GM23338 (cell line): ENCODE data around the gene ZNFX1. TPM values are rescaled to one million over a fixed set of nuclear protein-coding genes. Genes with fewer than 3 reads are reported as not detected.

Source experiments
- ATAC-seq: fragments of 200-7000 bp; cut with Tn5 transposase; 3 replicates; pipeline ENCODE4 v1.9.1; 2020
- DNase-seq: peaks from one replicate; pipeline ENCODE4 v3.0.0-alpha.2; 2015; ENCODE audit warnings: low spot score
- H2AFZ ChIP-seq: fragments of 200-600 bp; sonication (generic); 2 replicates; pipeline ENCODE4 v1.8.0; 2016; ENCODE audit warnings: antibody characterized with exemption, mild to moderate bottlenecking, moderate library complexity
- H3F3A ChIP-seq: fragments of 200-600 bp; sonication (generic); replicated peaks from 2 replicates; pipeline ENCODE4 v1.8.0; 2017; ENCODE audit warnings: antibody characterized with exemption, mixed run types, low read depth
- H3K27ac ChIP-seq: fragments of 200-600 bp; sonication (generic); 2 replicates; pipeline ENCODE4 v1.6.1; 2016; ENCODE audit warnings: low read depth
- H3K27me3 ChIP-seq: fragments of 200-600 bp; sonication (generic); 2 replicates; pipeline ENCODE4 v1.8.0; 2016; ENCODE audit warnings: mild to moderate bottlenecking, mixed run types, moderate library complexity; ENCODE audit not compliant: insufficient read depth
- H3K36me3 ChIP-seq: fragments of 200-600 bp; sonication (generic); 2 replicates; pipeline ENCODE4 v1.8.0; 2016; ENCODE audit warnings: mild to moderate bottlenecking; ENCODE audit not compliant: insufficient read depth
- H3K4me1 ChIP-seq: fragments of 200-600 bp; sonication (generic); 2 replicates; pipeline ENCODE4 v1.8.0; 2016; ENCODE audit warnings: mild to moderate bottlenecking, moderate library complexity; ENCODE audit not compliant: insufficient read depth
- H3K4me2 ChIP-seq: fragments of 200-600 bp; sonication (generic); 2 replicates; pipeline ENCODE4 v1.7.1; 2017; ENCODE audit warnings: mixed run types
- H3K4me3 ChIP-seq: fragments of 200-600 bp; sonication (generic); 2 replicates; pipeline ENCODE4 v1.6.1; 2016; ENCODE audit warnings: mixed run types
- H3K79me2 ChIP-seq: fragments of 200-600 bp; sonication (generic); replicated peaks from 2 replicates; pipeline ENCODE4 v1.8.0; 2017; ENCODE audit warnings: mild to moderate bottlenecking; ENCODE audit not compliant: insufficient read depth
- H3K9me2 ChIP-seq: fragments of 200-600 bp; sonication (generic); 2 replicates; pipeline ENCODE4 v1.8.0; 2017; ENCODE audit not compliant: insufficient read depth
- H4K20me1 ChIP-seq: fragments of 200-600 bp; sonication (generic); replicated peaks from 2 replicates; pipeline ENCODE4 v1.8.0; 2017; ENCODE audit warnings: mild to moderate bottlenecking; ENCODE audit not compliant: insufficient read depth
- H3K27ac Mint-ChIP-seq: 2 replicates; pipeline ENCODE4 v1.8.0; 2020; ENCODE audit warnings: inconsistent platforms, mild to moderate bottlenecking, moderate library complexity, mixed read lengths
- H3K27me3 Mint-ChIP-seq: 3 replicates; pipeline ENCODE4 v1.8.0; 2022; ENCODE audit warnings: low read depth, mild to moderate bottlenecking, moderate library complexity, mixed read lengths, inconsistent platforms; ENCODE audit not compliant: insufficient read depth, poor library complexity
- H3K36me3 Mint-ChIP-seq: 3 replicates; pipeline ENCODE4 v1.8.0; 2021; ENCODE audit warnings: low read depth, mild to moderate bottlenecking, inconsistent platforms, moderate library complexity, mixed read lengths
- H3K4me1 Mint-ChIP-seq: 3 replicates; pipeline ENCODE4 v1.8.0; 2020; ENCODE audit warnings: mild to moderate bottlenecking, inconsistent platforms, mixed read lengths
- H3K4me3 Mint-ChIP-seq: 3 replicates; pipeline ENCODE4 v1.8.0; 2021; ENCODE audit warnings: moderate library complexity, mild to moderate bottlenecking, inconsistent platforms, mixed read lengths
- H3K9me3 Mint-ChIP-seq: 3 replicates; pipeline ENCODE4 v1.8.0; 2020; ENCODE audit warnings: moderate library complexity, mild to moderate bottlenecking, inconsistent platforms, mixed read lengths
- CREB1 ChIP-seq: fragments of 250-450 bp; sonication (Bioruptor Pico); IDR thresholded peaks from 2 replicates; pipeline ENCODE4 v1.5.0; 2020; ENCODE audit warnings: low read depth, mild to moderate bottlenecking, moderate library complexity
- EZH2 ChIP-seq: fragments of 200-600 bp; sonication (generic); IDR thresholded peaks from one replicate; pipeline ENCODE4 v1.8.0; 2017; ENCODE audit warnings: antibody characterized with exemption, mild to moderate bottlenecking, low read depth; ENCODE audit not compliant: unreplicated experiment
- EZH2phosphoT487 ChIP-seq: fragments of 200-600 bp; sonication (generic); IDR thresholded peaks from one replicate; pipeline ENCODE4 v1.8.1; 2018; ENCODE audit warnings: antibody characterized with exemption; ENCODE audit not compliant: unreplicated experiment
- JUNB ChIP-seq: IDR thresholded peaks from one replicate; pipeline ENCODE4 v1.6.1; 2016; ENCODE audit warnings: antibody characterized with exemption; ENCODE audit not compliant: unreplicated experiment
- NANOG ChIP-seq: IDR thresholded peaks from 2 replicates; pipeline ENCODE4 v1.6.1; 2016; ENCODE audit warnings: antibody characterized with exemption, borderline replicate concordance
- POLR2AphosphoS5 ChIP-seq: IDR thresholded peaks from 2 replicates; pipeline ENCODE4 v1.6.1; 2016; ENCODE audit warnings: antibody characterized with exemption, low read depth
- REST ChIP-seq: IDR thresholded peaks from one replicate; pipeline ENCODE4 v1.6.1; 2018; ENCODE audit warnings: antibody characterized with exemption; ENCODE audit not compliant: unreplicated experiment
- STAT1 ChIP-seq: IDR thresholded peaks from one replicate; pipeline ENCODE4 v1.6.1; 2016; ENCODE audit warnings: antibody characterized with exemption; ENCODE audit not compliant: unreplicated experiment
- ZNF114 ChIP-seq: fragments of 250-450 bp; sonication (Bioruptor Pico); IDR thresholded peaks from 2 replicates; pipeline ENCODE4 v1.5.0; 2020; ENCODE audit warnings: mild to moderate bottlenecking, moderate library complexity
- ZNF331 ChIP-seq: fragments of 250-450 bp; sonication (Bioruptor Pico); IDR thresholded peaks from 2 replicates; pipeline ENCODE4 v1.5.0; 2020; ENCODE audit warnings: low read depth, mild to moderate bottlenecking, moderate library complexity
- polyA plus RNA-seq: library from polyadenylated mRNA; unstranded; fragments of >200 nt; fragmentation: Nextera tagmentation; extraction: Ambion mirVana; gene quantifications from 2 replicates; pipeline ENCODE4 v1.2.1, GENCODE V29; 2016
- total RNA-seq: library from RNA; depleted of rRNA; stranded (reverse); fragments of >200 nt; shearing (Covaris generic); gene quantifications from 2 replicates; pipeline ENCODE4 v1.2.3, GENCODE V29; 2014
- TF ChIP-seq, protein P1 (sequence below), 2 experiments: fragments of 200-600 bp in 1 of 2; sonication (generic) in 1 of 2; conservative IDR thresholded peaks; 2 replicates each; pipeline versions ENCODE4 v1.5.1 to v1.6.1; 2016 to 2017; ENCODE audit warnings: antibody characterized with exemption in 2 of 2, low read depth in 2 of 2, mild to moderate bottlenecking in 2 of 2, moderate library complexity in 1 of 2
- TF ChIP-seq, protein P2 (sequence below): fragments of 250-450 bp; sonication (Bioruptor Pico); IDR thresholded peaks from 2 replicates; pipeline ENCODE4 v1.5.0; 2020; ENCODE audit warnings: mild to moderate bottlenecking, moderate library complexity
- TF ChIP-seq, protein P3 (sequence below): IDR thresholded peaks from 2 replicates; pipeline ENCODE4 v1.6.1; 2016; ENCODE audit warnings: antibody characterized with exemption

The ZNFX1 gene
- total and polyA plus RNA-seq, 2 experiments from 2014 or later = 6.1 to 12.1 TPM

- ATAC-seq (no peak), DNase-seq (no peak)
- TF ChIP-seq JUNB (no peak), POLR2AphosphoS5 (no peak), EZH2phosphoT487 (no peak), ZNF114 (no peak), CREB1 (CRISPR knock-in tag) (no peak), NANOG (no peak), ZNF331 (CRISPR knock-in tag) (no peak), EZH2 (no peak), REST (no peak), STAT1 (no peak)
- TF ChIP-seq, protein P1, sequence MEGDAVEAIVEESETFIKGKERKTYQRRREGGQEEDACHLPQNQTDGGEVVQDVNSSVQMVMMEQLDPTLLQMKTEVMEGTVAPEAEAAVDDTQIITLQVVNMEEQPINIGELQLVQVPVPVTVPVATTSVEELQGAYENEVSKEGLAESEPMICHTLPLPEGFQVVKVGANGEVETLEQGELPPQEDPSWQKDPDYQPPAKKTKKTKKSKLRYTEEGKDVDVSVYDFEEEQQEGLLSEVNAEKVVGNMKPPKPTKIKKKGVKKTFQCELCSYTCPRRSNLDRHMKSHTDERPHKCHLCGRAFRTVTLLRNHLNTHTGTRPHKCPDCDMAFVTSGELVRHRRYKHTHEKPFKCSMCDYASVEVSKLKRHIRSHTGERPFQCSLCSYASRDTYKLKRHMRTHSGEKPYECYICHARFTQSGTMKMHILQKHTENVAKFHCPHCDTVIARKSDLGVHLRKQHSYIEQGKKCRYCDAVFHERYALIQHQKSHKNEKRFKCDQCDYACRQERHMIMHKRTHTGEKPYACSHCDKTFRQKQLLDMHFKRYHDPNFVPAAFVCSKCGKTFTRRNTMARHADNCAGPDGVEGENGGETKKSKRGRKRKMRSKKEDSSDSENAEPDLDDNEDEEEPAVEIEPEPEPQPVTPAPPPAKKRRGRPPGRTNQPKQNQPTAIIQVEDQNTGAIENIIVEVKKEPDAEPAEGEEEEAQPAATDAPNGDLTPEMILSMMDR (conservative IDR thresholded peaks at IDR 0.05; ENCODE audit: low read depth in 2 of 2) = no peak
- TF ChIP-seq, protein P2, sequence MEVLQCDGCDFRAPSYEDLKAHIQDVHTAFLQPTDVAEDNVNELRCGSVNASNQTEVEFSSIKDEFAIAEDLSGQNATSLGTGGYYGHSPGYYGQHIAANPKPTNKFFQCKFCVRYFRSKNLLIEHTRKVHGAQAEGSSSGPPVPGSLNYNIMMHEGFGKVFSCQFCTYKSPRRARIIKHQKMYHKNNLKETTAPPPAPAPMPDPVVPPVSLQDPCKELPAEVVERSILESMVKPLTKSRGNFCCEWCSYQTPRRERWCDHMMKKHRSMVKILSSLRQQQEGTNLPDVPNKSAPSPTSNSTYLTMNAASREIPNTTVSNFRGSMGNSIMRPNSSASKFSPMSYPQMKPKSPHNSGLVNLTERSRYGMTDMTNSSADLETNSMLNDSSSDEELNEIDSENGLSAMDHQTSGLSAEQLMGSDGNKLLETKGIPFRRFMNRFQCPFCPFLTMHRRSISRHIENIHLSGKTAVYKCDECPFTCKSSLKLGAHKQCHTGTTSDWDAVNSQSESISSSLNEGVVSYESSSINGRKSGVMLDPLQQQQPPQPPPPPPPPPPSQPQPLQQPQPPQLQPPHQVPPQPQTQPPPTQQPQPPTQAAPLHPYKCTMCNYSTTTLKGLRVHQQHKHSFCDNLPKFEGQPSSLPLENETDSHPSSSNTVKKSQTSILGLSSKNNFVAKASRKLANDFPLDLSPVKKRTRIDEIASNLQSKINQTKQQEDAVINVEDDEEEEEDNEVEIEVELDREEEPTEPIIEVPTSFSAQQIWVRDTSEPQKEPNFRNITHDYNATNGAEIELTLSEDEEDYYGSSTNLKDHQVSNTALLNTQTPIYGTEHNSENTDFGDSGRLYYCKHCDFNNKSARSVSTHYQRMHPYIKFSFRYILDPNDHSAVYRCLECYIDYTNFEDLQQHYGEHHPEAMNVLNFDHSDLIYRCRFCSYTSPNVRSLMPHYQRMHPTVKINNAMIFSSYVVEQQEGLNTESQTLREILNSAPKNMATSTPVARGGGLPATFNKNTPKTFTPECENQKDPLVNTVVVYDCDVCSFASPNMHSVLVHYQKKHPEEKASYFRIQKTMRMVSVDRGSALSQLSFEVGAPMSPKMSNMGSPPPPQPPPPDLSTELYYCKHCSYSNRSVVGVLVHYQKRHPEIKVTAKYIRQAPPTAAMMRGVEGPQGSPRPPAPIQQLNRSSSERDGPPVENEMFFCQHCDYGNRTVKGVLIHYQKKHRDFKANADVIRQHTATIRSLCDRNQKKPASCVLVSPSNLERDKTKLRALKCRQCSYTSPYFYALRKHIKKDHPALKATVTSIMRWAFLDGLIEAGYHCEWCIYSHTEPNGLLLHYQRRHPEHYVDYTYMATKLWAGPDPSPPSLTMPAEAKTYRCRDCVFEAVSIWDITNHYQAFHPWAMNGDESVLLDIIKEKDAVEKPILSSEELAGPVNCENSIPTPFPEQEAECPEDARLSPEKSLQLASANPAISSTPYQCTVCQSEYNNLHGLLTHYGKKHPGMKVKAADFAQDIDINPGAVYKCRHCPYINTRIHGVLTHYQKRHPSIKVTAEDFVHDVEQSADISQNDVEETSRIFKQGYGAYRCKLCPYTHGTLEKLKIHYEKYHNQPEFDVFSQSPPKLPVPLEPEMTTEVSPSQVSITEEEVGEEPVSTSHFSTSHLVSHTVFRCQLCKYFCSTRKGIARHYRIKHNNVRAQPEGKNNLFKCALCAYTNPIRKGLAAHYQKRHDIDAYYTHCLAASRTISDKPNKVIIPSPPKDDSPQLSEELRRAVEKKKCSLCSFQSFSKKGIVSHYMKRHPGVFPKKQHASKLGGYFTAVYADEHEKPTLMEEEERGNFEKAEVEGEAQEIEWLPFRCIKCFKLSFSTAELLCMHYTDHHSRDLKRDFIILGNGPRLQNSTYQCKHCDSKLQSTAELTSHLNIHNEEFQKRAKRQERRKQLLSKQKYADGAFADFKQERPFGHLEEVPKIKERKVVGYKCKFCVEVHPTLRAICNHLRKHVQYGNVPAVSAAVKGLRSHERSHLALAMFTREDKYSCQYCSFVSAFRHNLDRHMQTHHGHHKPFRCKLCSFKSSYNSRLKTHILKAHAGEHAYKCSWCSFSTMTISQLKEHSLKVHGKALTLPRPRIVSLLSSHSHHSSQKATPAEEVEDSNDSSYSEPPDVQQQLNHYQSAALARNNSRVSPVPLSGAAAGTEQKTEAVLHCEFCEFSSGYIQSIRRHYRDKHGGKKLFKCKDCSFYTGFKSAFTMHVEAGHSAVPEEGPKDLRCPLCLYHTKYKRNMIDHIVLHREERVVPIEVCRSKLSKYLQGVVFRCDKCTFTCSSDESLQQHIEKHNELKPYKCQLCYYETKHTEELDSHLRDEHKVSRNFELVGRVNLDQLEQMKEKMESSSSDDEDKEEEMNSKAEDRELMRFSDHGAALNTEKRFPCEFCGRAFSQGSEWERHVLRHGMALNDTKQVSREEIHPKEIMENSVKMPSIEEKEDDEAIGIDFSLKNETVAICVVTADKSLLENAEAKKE = no peak
- TF ChIP-seq, protein P3, sequence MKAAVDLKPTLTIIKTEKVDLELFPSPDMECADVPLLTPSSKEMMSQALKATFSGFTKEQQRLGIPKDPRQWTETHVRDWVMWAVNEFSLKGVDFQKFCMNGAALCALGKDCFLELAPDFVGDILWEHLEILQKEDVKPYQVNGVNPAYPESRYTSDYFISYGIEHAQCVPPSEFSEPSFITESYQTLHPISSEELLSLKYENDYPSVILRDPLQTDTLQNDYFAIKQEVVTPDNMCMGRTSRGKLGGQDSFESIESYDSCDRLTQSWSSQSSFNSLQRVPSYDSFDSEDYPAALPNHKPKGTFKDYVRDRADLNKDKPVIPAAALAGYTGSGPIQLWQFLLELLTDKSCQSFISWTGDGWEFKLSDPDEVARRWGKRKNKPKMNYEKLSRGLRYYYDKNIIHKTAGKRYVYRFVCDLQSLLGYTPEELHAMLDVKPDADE = no peak
- no peaks in the 10 kb centered on the region for H3K4me1 ChIP-seq
- Mint-ChIP-seq H3K4me3 (no peak overlapping the region), H3K27ac (no peak overlapping the region), H3K36me3 (no peaks in the 10 kb centered on the region), H3K9me3 (peaks cover 2% of the 10 kb centered on the region; the same call in 1 of the 3 replicates), H3K27me3 (peaks cover 25% of the 10 kb centered on the region), H3K4me1 (no peaks in the 10 kb centered on the region; the same call in 2 of the 3 replicates)
- no peak overlapping the region for H3K4me3 ChIP-seq
- H3K79me2 ChIP-seq = no peaks in the 10 kb centered on the region
- no peak overlapping the region for H3K4me2 ChIP-seq
- H3K27ac ChIP-seq = no peak overlapping the region
- peaks cover 35% of the 10 kb centered on the region for H3K27me3 ChIP-seq
- no peaks in the 10 kb centered on the region; the same call in 1 of the 2 replicates for H3K36me3 ChIP-seq
- H3K9me2 ChIP-seq = peaks cover 5% of the 10 kb centered on the region; the same call in 1 of the 2 replicates
- no peaks in the 10 kb centered on the region for H3F3A ChIP-seq
- H2AFZ ChIP-seq = no peak overlapping the region
- no peaks in the 10 kb centered on the region; the same call in 1 of the 2 replicates for H4K20me1 ChIP-seq
Measured at GRCh38 chr20:49313283-49313682, 35.4 kb upstream of the ZNFX1 start.
